Neural progenitor cell (in vitro differentiated cells): ENCODE results near the gene PDE11A.

ENCODE experiments used
- EZH2 ChIP-seq: fragments of 200-600 bp; sonication (generic); IDR thresholded peaks from 2 replicates; pipeline ENCODE4 v1.6.1; 2017; ENCODE audit warnings: antibody characterized with exemption, mild to moderate bottlenecking, moderate library complexity
- EZH2phosphoT487 ChIP-seq: fragments of 200-600 bp; sonication (generic); IDR thresholded peaks from 2 replicates; pipeline ENCODE4 v1.6.1; 2017; ENCODE audit warnings: antibody characterized with exemption
- TF ChIP-seq, protein P1 (sequence below): fragments of 200-600 bp; sonication (generic); IDR thresholded peaks from 2 replicates; pipeline ENCODE4 v1.5.1; 2017; ENCODE audit warnings: antibody characterized with exemption, mild to moderate bottlenecking

DNA sequence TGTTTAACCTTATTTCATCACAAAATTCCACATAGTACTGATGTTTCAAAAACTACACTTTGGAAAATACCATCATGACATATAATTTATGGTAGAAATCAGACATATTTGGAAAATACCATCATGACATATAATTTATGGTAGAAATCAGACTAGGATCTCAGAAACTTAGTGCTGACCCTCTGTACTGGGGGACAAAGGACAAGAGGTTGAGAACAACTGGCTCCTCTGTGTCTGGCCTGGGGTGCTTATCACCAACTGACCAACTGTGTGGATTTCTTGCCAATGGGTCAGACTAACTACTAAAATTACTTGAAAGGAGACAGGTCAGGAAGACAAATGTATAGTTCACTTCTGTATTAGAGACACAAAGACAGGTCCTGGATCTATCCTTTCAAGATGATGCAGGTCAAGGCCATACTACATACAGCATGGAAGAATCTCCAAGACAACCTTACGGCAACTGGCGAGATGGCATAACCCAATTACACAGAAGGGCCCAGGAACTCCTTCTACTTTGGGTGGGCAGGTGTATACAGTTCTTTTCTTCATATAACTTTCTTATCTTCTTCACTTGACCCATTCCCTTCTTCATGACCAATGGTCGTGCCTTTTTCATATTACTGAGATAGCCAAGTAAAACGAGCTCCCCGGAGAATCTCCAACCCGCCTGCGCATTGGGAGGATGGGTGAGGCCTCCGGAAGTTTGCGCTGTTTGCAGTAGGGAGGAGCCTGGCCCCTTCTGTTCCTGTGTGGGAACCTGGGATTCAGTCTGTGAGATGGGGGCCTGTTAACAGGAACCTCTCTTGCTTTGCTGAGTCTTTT, 389.5 kb downstream of the PDE11A start:
- TF ChIP-seq, protein P1, sequence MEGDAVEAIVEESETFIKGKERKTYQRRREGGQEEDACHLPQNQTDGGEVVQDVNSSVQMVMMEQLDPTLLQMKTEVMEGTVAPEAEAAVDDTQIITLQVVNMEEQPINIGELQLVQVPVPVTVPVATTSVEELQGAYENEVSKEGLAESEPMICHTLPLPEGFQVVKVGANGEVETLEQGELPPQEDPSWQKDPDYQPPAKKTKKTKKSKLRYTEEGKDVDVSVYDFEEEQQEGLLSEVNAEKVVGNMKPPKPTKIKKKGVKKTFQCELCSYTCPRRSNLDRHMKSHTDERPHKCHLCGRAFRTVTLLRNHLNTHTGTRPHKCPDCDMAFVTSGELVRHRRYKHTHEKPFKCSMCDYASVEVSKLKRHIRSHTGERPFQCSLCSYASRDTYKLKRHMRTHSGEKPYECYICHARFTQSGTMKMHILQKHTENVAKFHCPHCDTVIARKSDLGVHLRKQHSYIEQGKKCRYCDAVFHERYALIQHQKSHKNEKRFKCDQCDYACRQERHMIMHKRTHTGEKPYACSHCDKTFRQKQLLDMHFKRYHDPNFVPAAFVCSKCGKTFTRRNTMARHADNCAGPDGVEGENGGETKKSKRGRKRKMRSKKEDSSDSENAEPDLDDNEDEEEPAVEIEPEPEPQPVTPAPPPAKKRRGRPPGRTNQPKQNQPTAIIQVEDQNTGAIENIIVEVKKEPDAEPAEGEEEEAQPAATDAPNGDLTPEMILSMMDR: no peak
- TF ChIP-seq EZH2phosphoT487: no peak
- no peak for TF ChIP-seq EZH2
